Measurements from ENCODE around the gene UBE2D1. TPM values are rescaled to one million over a fixed set of nuclear protein-coding genes. Genes with fewer than 3 reads are reported as not detected.

UBE2D1 gene
- total and polyA plus RNA-seq, 2 donors (not counting 3 experiments of a cell fraction or from before 2014, with no cell fraction given) = 13.5 to 14.5 TPM

DNA sequence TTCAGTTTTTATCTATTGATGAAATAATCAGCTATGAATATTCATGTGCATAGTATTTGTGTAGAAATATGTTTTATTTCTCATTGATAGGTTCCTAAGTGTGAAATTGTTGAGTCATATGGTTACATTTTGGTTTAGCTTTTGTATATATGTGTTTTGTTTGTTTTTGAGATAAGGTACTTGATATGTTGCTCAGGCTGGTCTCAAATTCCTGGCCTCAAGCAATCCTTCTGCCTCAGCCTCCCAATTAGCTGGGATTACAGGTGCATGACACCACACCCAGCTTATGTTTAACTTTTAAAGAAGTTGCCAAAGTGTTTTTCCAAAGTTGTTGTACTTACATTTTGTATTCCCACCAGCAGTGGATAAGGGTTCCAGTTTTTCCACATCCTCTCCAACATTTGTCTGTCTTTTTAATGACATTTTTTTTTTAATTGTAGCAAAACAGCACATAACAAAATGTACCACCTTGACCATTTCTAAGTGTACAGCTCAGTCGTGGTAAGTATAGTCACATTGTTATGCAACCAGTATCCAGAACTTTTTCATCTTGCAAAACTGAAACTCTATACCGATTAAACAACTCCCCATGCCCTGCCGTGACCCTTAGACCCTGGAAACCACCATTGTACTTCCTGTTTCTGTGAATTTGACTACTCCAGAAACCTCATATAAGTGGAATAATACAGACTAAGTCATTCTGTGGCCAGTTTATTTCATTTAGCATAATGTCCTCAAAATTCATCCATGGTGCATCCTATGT lies 12.6 kb upstream of the UBE2D1 start:
- FAIRE-seq = no peak
- ChIA-PET POLR2A (no interaction called here), CTCF (interaction anchor here (0.8 to 1.3 kb wide), 2 partner anchors 15 to 22 kb away, joined by 3 to 4 read pairs; no protein-coding TSS in a partner anchor)
- no peak overlapping the region for H2AFZ ChIP-seq (ENCODE audit: low read depth, low read length)
- no peak overlapping the region for H3K4me2 ChIP-seq (ENCODE audit: insufficient read depth, low read length)
- BruUV-seq (replicated peaks) = no TSS peak
- peaks cover 2 to 5% of the 10 kb centered on the region in 2 experiments for H3K27me3 ChIP-seq (ENCODE audit: control insufficient read depth in 2 of 2, insufficient read depth in 2 of 2, low read length in 2 of 2)
- H3K9me3 ChIP-seq (replicated peaks; ENCODE audit: control insufficient read depth, insufficient read depth, low read length) = no peaks in the 10 kb centered on the region
- no peak for DNase-seq (ENCODE audit: low read depth, low spot score)
- H3K36me3 ChIP-seq (ENCODE audit: control insufficient read depth in 2 of 2, extremely low read depth in 1 of 2, insufficient read depth in 2 of 2, low read length in 2 of 2) = no peaks in the 10 kb centered on the region
- H3K4me3 ChIP-seq (replicated peaks in 1 of 3; ENCODE audit: insufficient read depth in 1 of 3, low read depth in 1 of 3, low read length in 3 of 3) = no peak overlapping the region
- no peak overlapping the region for H3K27ac ChIP-seq (ENCODE audit: insufficient read depth, low read depth, low read length)
- intact Hi-C loops (cut with micrococcal nuclease) = no loop called here
- H3K4me1 ChIP-seq (ENCODE audit: control insufficient read depth, extremely low read depth, insufficient read depth, low read length) = no peaks in the 10 kb centered on the region
- no peaks in the 10 kb centered on the region for H4K20me1 ChIP-seq (replicated peaks; ENCODE audit: control insufficient read depth, extremely low read depth, insufficient read depth, low read length)
- no peak overlapping the region for H3K9ac ChIP-seq (replicated peaks; ENCODE audit: extremely low read depth, insufficient read depth, low read length)
- no peaks in the 10 kb centered on the region for H3K79me2 ChIP-seq (ENCODE audit: control insufficient read depth, insufficient read depth, low read length)
- H3K9me1 ChIP-seq (replicated peaks; ENCODE audit: control insufficient read depth, extremely low read depth, insufficient read depth, low read length) = no peaks in the 10 kb centered on the region
- TF ChIP-seq EZH2 (IDR thresholded peaks at IDR 0.05; ENCODE audit: borderline replicate concordance, low read depth, low read length, severe bottlenecking) = no peak
- dilution Hi-C loops (cut with MboI; ENCODE audit: extremely low pct_ligation_motif_present, low sequenced_read_pairs) = no loop called here

- intact Hi-C loops (cut with micrococcal nuclease) = no loop called here
- FAIRE-seq = no peak
- Histone ChIP-seq H4K20me1 (replicated peaks; ENCODE audit: control insufficient read depth, extremely low read depth, insufficient read depth, low read length) (no peaks in the 10 kb centered on the region), H3K4me2 (ENCODE audit: insufficient read depth, low read length) (no peak overlapping the region), H3K4me3 (replicated peaks in 1 of 3; ENCODE audit: insufficient read depth in 1 of 3, low read depth in 1 of 3, low read length in 3 of 3) (no peak overlapping the region), H3K27me3 (ENCODE audit: control insufficient read depth in 2 of 2, insufficient read depth in 2 of 2, low read length in 2 of 2) (peaks cover 0 to 2% of the 10 kb centered on the region in 2 experiments), H3K79me2 (ENCODE audit: control insufficient read depth, insufficient read depth, low read length) (no peaks in the 10 kb centered on the region), H3K4me1 (ENCODE audit: control insufficient read depth, extremely low read depth, insufficient read depth, low read length) (no peaks in the 10 kb centered on the region), H3K9ac (replicated peaks; ENCODE audit: extremely low read depth, insufficient read depth, low read length) (no peak overlapping the region), H2AFZ (ENCODE audit: low read depth, low read length) (no peak overlapping the region), H3K9me1 (replicated peaks; ENCODE audit: control insufficient read depth, extremely low read depth, insufficient read depth, low read length) (no peaks in the 10 kb centered on the region), H3K36me3 (ENCODE audit: control insufficient read depth in 2 of 2, extremely low read depth in 1 of 2, insufficient read depth in 2 of 2, low read length in 2 of 2) (no peaks in the 10 kb centered on the region), H3K27ac (ENCODE audit: insufficient read depth, low read depth, low read length) (no peak overlapping the region), H3K9me3 (replicated peaks; ENCODE audit: control insufficient read depth, insufficient read depth, low read length) (no peaks in the 10 kb centered on the region)
- CTCF ChIA-PET = interaction anchor here (1.3 kb wide), 1 partner anchor 15 kb away, joined by 4 read pairs; no protein-coding TSS in a partner anchor
- dilution Hi-C loops (cut with MboI; ENCODE audit: extremely low pct_ligation_motif_present, low sequenced_read_pairs) = no loop called here
- TF ChIP-seq, protein P1, sequence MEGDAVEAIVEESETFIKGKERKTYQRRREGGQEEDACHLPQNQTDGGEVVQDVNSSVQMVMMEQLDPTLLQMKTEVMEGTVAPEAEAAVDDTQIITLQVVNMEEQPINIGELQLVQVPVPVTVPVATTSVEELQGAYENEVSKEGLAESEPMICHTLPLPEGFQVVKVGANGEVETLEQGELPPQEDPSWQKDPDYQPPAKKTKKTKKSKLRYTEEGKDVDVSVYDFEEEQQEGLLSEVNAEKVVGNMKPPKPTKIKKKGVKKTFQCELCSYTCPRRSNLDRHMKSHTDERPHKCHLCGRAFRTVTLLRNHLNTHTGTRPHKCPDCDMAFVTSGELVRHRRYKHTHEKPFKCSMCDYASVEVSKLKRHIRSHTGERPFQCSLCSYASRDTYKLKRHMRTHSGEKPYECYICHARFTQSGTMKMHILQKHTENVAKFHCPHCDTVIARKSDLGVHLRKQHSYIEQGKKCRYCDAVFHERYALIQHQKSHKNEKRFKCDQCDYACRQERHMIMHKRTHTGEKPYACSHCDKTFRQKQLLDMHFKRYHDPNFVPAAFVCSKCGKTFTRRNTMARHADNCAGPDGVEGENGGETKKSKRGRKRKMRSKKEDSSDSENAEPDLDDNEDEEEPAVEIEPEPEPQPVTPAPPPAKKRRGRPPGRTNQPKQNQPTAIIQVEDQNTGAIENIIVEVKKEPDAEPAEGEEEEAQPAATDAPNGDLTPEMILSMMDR (IDR thresholded peaks at IDR 0.05; ENCODE audit: extremely low read depth in 1 of 2, insufficient read depth in 1 of 2, low read depth in 1 of 2, low read length in 2 of 2) = no peak
- TF ChIP-seq FOS (IDR thresholded peaks at IDR 0.05; ENCODE audit: borderline replicate concordance, insufficient read depth, low read length) (no peak), MYC (IDR thresholded peaks at IDR 0.05; ENCODE audit: low read depth, low read length) (no peak), JUN (IDR thresholded peaks at IDR 0.05; ENCODE audit: borderline replicate concordance, insufficient read depth, insufficient read length, low read depth) (no peak), POLR2AphosphoS5 (IDR thresholded peaks at IDR 0.05; ENCODE audit: insufficient read depth, low read depth, low read length) (no peak), GATA2 (IDR thresholded peaks at IDR 0.05; ENCODE audit: insufficient read depth, insufficient read length, low read depth, low read length) (no peak), EZH2 (IDR thresholded peaks at IDR 0.05; ENCODE audit: borderline replicate concordance, low read depth, low read length, severe bottlenecking) (no peak), POLR2A (IDR thresholded peaks at IDR 0.05; ENCODE audit: low read depth, low read length) (no peak)
- TF ChIP-seq, protein P2, sequence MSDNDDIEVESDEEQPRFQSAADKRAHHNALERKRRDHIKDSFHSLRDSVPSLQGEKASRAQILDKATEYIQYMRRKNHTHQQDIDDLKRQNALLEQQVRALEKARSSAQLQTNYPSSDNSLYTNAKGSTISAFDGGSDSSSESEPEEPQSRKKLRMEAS (IDR thresholded peaks at IDR 0.05; ENCODE audit: insufficient read depth, insufficient read length) = no peak
- POLR2A ChIA-PET = no interaction called here
- BruUV-seq (replicated peaks) = no TSS peak
- DNase-seq (ENCODE audit: low read depth, low spot score) = no peak
These were observed 12.0 kb upstream of the UBE2D1 start for GRCh38 chr10:58322835-58323209.
